ENCODE data around the gene DRGX.

Gene DRGX

DNA sequence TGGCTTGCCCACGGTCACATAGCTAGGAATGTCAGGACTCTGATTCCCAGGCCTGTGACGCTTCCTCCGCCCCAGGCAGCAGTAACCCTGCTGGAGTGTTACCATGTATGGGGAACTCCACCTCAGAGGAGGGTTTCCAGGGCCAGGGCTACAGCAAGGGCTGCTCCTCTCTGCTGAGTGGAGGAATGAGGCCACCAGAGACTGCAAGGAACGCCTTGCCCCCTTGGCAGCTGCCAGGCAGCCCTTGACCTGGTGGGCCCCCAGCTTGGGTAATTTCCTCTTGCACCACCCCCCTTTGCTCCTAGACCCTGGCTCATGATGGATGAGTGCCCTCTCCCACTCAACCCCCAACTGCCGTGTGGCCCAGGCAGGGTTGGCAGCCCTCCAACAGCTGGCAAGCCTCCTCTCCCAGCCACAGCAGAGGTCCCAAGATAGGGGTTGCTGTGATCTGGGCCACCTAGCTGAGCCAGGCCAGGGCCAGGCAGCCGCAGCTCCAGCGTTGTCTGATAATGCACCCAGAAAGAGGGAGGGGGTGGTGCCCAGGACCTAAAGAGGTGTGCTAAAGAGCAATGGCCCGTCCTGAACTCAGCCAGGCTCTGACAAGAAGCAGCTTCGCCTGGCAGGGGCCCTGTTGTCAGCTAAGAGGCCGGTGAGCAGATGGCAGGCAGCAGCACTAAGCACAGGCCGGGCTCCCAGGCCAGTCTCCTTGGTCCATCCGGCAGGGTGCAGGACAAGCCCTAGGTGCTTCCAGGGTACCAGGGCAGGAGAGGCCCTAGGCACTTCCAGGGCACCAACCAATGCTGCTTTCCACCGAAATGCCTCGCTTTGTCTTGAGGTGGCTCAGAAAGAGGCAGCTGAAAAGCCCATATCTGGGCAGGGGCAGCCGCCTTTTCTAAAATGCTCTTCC, 35.4 kb downstream of the DRGX start:
- no peak for DNase-seq

DNA sequence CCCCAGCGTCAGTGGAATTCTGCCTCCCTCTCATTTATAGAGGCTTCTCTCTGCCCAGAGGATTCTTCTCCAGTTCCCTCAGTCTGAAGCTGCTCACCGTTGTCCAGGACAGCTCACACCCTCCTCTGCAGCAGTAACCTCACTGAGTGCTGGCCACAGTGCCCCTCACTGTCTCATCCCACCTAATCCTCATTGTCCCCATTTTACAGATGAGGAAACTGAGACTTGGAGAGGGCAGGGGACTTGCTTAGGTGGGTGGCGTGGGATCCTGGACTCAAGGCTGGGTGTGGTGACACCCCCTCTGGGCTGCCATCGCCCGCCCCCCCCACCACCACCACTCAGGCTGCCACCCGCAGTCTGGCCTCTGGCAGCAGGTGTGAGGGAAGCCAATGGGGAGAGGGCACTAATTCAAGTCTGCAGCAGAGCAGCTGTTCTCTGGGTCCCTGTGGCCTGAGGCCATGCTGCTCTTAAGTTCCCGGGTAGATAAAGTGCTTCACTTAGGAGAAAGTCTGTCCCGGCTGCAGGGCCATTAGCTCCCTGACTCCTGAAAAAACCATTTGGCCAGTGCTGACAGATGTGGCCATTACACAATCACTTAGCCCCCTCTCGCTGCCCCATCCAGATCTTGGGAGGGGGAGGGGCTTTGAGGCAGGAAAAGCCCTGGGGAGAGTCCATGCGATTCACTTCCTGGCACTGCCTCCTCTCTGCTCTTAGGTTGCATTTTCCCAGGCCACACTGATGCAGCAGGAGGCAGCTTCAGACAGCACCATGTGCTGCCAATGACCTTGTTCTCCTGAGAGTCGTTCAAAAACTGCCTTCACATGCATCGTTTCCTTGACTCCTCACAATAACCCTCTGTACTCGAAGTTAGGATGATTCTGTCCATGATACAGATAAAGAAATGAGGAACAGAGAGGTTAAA, 36.3 kb downstream of the DRGX start:
- no peak for DNase-seq

DNA sequence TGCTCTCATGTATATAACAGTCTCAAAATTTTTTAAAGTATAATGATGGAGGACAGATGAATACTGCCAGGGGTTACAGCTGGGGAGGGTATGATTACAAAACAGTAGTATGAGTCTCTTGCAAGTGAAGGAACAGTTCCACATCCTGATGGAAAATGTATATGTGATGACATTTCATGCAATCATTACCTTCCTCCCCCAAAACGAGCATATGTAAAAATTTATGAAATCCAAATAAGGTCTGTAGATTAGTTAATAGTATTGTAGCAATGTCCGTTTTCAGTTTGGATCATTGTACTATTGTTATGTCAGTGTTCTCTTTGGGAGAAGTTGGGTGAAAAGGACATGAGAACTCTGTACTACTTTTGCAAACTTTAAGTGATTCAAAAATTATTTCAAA, 38.0 kb downstream of the DRGX start:
- no peak for DNase-seq

DNA sequence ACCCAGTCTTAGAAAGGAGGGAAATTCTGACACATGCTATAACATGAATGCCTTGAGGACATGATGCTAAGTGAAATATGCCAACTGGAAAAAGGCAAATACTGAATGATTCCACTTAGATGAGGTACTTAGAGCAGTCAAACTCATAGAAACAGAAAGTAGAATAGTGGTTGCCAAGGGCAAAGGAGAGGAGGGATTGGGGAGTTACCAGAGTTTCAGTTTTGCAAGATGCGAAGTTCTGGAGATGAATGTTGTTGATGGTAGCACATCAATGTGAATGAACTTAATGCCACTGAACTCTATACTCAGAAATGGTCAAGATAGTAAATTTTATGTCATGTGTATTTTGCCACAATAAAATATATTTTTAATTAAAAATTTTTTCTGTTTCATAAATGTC, 38.9 kb downstream of the DRGX start:
- DNase-seq, result no peak

DNA sequence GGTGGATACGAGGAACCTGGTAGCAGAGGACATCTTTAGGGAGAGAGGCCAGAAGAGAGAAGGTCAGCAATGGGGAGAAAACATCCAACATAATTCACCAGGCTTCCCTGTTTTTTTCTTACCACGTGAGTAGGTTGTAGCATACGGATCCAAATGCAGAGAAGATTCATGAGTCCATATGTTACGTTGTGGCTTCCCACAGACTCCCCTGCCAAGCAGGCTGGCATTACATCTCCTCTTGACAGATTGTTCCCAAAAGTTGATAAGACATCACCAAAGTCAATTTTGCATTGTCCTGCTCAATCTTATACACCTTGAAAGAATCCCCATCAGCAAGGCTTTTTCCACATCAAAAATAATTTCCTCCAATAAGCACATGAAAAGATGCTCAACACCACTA, 39.7 kb downstream of the DRGX start:
- DNase-seq, result no peak

DNA sequence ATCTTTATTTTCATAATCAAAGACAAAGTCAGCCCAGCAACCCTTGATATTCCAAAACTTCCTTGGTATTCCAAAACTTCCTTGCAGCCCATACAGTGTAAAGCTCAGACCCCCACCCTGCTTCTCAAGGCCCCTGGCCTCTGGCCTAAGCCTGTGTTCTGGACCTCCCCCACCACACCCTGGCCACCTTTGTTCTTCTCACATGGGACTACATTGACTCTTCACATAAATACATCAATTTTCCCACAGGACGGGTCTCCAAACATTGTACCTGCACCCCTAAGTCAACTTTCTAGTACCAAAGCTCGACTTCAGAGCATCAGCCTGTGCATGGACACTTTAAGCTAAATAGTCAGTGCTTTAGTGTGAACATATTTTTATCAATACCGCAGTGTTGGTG, 40.7 kb downstream of the DRGX start:
- no peak for DNase-seq

DNA sequence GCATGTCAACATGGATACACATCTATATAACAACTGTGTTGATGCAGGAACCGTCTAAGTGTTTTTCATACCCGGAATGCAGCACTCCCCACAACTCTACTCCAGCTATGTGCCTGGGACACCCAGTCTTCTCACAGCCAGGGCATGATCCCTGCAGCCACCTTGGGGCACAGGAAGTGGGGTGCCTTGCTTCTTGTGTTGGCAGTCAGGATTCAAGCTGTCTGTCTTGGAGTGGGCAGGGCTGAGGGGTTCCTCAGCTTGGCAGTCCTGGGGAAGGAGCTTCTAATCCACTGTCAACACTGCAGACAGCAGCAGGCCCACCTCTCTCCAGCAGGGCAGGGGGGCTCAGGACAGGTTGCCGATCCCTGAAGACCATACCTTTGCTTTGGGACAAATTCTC, 41.3 kb downstream of the DRGX start:
- DNase-seq, result no peak

DNA sequence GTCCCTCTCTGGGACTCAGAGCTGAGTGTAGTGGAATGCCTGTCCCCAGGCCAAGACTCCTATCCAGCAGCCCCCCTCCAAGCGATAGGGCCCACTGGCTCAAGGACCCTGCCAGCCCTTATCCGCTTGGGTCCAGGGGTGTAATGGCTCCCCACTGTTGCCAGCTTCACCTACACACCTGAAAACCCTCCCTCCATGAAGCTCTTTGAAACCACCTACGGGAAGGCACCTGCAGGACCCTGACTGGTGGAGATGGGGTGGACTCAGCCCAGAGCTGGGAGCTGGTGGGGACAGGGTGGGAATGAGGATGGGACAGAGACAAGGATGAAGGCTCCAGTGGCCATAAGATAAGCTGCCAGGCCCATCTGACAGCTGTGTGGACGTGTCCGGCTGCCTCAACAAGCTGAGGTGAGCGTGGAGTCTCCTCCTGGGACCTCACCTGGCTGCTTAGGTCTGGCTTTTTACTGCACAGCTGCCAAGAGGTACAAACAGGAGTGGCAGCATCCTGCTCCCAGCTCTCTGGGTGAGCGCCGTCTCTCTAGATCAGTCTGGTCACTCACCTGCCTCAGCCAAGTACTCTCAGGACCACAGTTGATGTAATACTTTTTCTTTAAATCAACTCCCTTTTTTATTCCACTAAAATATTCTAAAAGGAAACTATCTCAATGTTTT, 41.9 kb downstream of the DRGX start:
- no peak for DNase-seq

DNA sequence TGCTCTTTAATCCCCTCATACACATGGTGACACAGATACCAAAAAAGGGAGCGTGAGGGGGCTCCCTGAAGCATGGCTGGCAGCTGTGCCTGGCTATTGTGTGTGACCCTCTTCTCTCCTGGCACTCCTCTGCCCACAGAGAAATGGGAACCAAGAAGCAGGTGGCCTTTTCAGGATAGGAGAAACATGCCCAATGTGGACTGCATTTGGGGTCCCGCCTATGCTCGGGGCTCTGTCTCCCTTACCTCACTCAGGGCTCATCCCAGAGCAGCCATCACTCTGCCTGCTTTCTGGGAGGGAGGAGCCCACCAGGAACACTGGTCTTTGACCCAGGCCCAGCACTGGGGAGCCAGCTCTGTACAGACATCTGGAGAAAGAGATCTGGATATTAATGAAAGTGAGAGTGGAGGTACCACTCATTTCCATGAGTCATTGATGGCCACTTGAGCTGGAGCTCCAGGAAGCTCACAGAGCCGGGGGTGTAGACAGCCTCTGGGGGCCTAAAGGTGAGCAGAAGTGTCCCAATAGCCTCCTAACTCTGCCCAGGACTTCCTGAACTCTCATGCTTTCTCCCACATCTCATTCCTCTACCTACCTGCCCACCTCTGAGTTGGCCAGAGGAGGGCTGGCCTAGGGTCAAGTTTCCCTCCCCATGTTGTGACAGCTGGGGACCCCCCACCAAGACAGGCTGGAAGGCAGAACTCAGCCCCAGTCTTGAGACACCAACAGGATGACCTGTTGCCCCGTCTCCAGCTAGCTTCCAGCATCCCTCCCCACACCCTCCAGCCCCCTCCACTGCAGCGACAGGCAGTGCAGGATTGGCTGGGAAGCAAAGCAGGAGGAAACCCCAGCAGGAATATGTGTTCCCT, 42.6 kb downstream of the DRGX start:
- DNase-seq, result no peak

DNA sequence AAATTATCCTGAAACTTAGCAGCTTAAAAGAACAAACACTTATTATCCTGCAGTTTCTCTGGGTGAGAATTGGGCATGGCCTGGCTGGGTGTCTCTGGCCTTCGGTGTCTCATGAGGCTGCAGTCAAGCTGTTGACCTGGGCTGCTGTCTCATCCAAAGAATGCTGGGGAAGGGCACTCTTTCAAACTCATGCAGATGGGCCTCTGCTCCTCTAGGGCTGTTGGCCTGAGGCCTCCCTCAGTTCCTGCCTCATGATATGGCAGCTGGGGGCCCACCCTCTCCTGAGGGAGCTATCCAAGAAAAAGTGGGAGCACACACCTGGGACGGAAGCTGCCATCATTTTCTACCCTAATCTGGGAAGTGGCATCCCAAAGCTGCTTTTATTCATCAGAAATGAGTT, 43.6 kb downstream of the DRGX start:
- no peak for DNase-seq

DNA sequence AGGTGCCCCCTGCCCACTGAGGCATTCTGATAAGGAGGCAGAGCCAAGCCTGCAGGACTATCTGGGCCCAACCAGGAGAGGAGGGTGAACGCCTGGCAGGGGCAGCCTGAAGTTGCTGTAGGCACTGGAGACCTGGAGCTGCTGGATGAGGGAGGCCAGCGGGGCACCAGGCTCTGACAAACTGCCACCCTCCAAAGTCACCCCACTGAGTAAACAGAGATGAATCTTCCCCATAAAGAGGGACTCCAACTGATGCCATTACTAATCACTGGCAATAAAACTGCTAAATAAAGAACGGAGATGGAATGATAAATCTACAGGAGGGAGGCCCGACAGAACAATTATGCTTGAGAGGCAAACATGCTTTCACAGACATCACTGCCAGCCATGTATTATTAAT, 44.2 kb downstream of the DRGX start:
- no peak for DNase-seq

DNA sequence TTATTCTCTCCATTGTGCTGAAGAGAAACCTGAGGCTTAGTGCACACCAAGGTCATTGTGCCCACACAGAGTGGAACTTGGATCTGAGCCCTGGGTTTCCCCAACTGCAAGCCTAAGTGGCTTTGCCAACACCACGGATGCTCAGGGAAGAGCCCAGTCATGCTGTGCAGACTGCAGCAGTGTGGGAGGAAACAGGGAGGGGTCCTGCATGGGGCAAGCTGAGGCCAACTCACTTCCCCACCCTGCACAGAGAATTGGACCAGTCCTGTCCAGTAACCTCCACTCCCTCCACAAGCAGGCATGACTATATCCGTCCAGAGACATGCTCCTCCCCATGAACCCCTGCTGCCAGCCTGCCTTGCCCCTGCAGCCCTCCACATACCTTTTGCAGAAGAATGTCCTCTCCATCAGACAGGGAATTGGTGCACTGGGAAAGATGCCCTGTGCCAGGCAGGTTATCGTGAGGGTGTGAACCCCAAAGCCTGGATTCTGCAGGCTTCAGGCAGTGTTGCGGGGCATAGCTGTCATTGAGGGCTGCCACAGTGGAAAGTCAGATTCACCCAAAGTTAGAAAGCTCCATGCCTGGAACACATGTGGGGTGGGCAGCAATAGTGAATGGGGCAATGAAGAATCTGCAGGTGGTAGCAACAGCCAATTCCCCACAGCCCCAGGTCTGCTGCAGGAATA, 44.9 kb downstream of the DRGX start:
- no peak for DNase-seq

DNA sequence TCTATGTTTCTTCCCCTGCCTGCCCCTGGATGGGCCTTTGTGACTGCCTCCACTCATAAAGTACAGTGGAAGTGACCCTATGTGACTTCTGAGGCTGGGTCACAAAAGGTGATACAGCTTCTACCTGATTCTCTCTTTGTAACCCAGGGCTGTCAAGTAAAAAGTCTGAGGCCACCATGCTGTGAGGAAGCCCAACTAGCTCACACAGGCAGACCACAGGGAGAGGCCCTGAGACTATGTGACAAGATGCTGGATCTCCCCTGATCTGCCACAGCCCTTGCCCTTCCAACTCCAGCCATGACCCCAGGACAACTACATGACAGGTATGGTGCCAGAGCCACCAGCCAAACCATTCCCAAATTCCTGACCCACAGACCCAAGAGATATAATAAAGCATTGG, 45.8 kb downstream of the DRGX start:
- no peak for DNase-seq

DNA sequence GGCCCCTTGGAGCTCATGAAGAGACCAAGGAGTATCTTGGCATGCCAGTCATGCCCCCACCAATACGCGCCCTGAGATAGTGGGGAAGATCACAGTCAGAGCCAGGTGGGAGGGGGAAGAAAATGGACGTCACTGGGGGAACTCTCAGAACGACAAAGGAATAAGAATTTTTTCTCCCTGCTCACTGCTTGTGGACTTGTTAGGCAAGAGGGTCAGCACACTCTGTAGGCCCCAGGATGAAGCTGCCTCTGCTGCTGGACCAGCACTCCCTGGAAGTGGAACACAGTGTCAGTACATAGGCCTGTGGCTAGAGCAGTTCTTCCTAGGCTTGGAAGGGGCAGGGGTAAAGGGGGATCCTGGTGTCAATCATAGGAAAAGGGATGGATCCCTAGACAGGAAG, 46.5 kb downstream of the DRGX start:
- DNase-seq, result no peak

DNA sequence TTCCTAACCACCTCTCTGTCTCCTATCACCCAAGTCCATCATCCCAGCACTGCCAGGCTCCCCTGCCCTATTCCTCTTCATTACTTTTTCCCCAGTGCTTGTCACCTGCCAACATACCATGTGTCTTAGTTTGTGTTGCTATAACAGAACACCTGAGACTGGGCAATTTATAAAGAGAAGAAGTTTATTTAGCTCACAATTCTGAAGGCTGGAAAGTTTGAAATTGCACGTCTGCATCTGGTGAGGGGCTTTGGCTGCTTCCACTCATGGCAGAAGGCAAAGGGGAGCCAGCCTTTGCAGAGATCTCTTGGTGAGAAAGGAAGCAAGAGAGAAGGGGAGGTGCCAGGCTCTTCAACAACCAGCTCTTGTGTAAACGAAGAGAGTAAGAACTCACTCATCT, 47.3 kb downstream of the DRGX start:
- DNase-seq, result no peak

DNA sequence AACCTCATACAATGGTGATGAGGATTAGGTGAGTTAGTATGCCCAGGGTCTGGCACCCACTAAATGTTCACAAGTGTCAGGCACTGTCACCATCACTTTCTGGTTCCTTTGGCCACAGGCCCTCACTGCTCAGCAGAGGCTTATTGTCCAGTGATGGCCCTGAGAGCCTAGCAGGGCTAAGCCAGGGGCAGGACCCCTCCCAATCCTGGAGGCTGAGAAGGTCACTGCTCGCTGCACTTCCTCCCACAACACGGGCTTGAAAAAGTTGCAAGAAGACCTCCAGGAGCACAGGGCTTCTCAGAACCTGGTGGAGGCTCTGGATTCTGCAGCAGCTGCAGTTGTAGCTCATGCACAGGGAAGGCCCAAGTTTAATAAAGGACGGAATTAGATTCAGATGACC, 48.1 kb downstream of the DRGX start:
- no peak for DNase-seq

DNA sequence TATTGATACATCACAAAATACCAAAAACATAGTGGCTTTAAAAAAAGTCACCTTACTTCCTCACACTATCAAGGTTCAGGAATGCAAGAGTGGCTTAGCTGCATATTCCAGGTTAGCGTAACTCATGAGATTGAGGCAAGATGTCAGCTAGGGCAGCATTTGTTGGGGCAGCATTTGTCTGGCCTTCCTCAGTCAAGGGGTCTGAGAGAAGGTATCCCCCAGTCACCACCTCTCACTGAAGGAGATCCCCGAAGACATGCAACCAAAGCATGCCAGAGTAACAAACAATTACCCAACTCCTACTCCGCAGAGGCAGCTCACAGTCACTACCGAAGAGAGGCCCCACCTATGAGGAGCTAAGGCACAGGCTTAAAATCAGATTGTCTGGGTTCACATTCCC, 48.5 kb downstream of the DRGX start:
- DNase-seq, result no peak

DNA sequence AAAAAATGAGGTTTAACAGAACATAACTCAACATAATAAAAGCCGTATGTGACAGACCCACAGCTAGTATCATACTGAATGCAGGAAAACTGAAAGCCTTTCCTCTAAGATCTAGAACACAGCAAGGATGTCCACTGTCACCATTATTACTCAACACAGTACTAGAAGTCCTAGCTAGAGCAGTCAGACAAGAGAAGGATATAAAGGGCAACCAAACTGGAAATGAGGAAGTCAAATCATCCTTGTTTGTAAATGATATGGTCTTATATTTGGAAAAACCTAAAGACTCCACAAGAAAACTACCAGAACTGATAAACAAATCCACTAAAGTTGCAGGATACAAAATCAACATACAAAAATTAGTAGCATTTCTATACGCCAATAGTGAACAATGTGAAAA, 51.0 kb downstream of the DRGX start:
- no peak for DNase-seq

DNA sequence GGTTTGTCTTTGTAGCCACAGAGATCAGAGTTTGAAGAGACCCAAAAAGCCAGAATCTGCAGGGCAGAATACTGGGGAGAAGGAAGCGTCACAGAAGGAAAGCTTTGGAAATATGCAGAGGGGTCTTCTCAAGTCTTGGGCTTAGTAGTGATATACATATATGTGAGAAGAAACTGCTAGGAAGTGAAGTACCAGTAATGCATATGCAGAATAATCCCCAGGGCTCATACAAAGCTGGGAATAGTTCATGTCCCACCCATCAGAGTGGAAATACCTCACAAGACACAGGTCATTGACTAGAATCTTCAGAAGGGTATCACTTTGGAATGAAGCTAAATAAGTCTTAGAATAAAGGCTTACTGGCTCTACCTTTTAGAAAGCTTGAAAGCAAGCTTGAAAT, 57.3 kb downstream of the DRGX start:
- DNase-seq, result no peak

DNA sequence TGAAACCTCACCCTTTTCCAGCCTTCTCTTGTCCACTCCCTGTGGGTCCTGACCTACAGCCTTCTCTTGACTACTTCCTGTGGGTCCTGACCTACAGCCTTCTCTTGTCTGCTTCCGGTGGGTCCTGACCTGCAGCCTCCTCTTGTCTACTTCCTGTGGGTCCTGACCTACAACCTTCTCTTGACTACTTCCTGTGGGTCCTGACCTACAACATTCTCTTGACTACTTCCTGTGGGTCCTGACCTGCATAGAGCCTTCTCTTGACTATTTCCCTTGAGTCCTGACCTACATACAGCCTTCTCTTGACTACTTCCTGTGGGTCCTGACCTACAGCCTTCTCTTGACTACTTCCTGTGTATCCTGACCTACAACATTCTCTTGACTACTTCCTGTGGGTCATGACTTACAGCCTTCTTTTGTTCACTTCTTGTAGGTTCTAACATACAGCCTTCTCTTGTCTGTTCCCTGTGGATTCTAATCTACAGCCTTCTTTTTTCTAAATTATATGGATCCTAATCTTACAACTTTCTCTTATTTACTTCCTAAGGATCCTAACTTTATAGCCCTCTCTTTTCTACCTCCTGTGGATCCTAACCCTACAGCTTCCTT, 60.4 kb downstream of the DRGX start:
- DNase-seq, result no peak

DNA sequence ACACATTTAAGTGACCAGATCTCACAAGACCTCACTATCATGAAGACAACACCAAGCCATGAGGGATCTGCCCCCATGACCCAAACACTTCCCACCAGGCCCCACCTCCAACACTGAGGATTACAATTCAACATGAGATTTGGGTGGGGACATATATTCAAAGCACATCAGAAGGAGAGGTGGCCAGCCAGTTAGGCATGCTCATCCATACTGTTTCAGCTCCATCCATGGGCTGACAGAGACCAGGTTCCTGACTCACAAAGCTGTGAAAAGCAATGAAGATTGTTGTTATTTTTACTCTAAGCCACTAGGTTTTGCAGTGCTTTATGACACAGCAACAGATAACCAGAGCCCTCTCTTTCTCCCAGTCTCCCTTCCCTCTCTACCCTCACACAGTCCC, 60.9 kb downstream of the DRGX start:
- no peak for DNase-seq

All from activated CD4-positive, alpha-beta T cell treated with anti-CD3 and anti-CD28 coated beads for 1 hour (primary cell).